NT2/D1 (cell line): Measurements from ENCODE around the gene RPAIN.

Experiments used
- DNase-seq: peaks from one replicate; pipeline ENCODE4 v3.0.0-alpha.2; 2011; ENCODE audit warnings: low read depth, low spot score
- H3K27me3 ChIP-seq: 2 replicates; pipeline ENCODE4 v1.6.0; 2011; ENCODE audit warnings: mild to moderate bottlenecking; ENCODE audit not compliant: insufficient read length, insufficient read depth
- H3K36me3 ChIP-seq: 2 replicates; pipeline ENCODE4 v1.6.1; 2011; ENCODE audit warnings: mild to moderate bottlenecking, low read length, mixed read lengths; ENCODE audit not compliant: insufficient read depth, insufficient read length
- H3K4me1 ChIP-seq: 2 replicates; pipeline ENCODE4 v1.5.1; 2011; ENCODE audit not compliant: insufficient read depth, insufficient read length
- H3K4me3 ChIP-seq: 2 replicates; pipeline ENCODE4 v1.5.1; 2011; ENCODE audit warnings: low read depth; ENCODE audit not compliant: insufficient read length
- H3K9ac ChIP-seq: 2 replicates; pipeline ENCODE4 v1.6.0; 2011; ENCODE audit warnings: low read depth; ENCODE audit not compliant: insufficient read length
- H3K9me3 ChIP-seq: 2 replicates; pipeline ENCODE4 v1.5.1; 2011; ENCODE audit warnings: mild to moderate bottlenecking, low read length; ENCODE audit not compliant: insufficient read depth
- SUZ12 ChIP-seq: IDR thresholded peaks from 2 replicates; pipeline ENCODE4 v1.6.1; 2011; ENCODE audit not compliant: insufficient read length, insufficient read depth; ENCODE audit errors: extremely low read depth
- YY1 ChIP-seq: IDR thresholded peaks from 2 replicates; pipeline ENCODE4 v1.6.1; 2011; ENCODE audit not compliant: insufficient read length, insufficient read depth
- ZNF274 ChIP-seq: IDR thresholded peaks from 2 replicates; pipeline ENCODE4 v1.6.1; 2011; ENCODE audit warnings: mild to moderate bottlenecking, low read depth, low read length

Gene RPAIN

GRCh38 chr17:5416901-5417300, 3.1 kb upstream of the RPAIN start:
- no peaks in the 10 kb centered on the region for H3K4me1 ChIP-seq
- TF ChIP-seq SUZ12 = no peak
- TF ChIP-seq YY1 = no peak
- no peak for TF ChIP-seq ZNF274
- H3K9me3 ChIP-seq = no peaks in the 10 kb centered on the region
- no peaks in the 10 kb centered on the region for H3K27me3 ChIP-seq
- DNase-seq = no peak
- H3K36me3 ChIP-seq = peaks cover 58% of the 10 kb centered on the region
- no peak overlapping the region for H3K9ac ChIP-seq
- H3K4me3 ChIP-seq = no peak overlapping the region

- Histone ChIP-seq H3K36me3 (peaks cover 59% of the 10 kb centered on the region), H3K4me1 (no peaks in the 10 kb centered on the region), H3K9me3 (no peaks in the 10 kb centered on the region), H3K27me3 (no peaks in the 10 kb centered on the region), H3K9ac (peak overlapping the region; percentile 92), H3K4me3 (peak overlapping the region; percentile 96)
- DNase-seq = peak; percentile 5
- TF ChIP-seq ZNF274 (no peak), SUZ12 (no peak), YY1 (no peak)
Measured at GRCh38 chr17:5418858-5419355, 1.1 kb upstream of the RPAIN start.

- H3K4me1 ChIP-seq = no peaks in the 10 kb centered on the region
- peak; percentile 93 for DNase-seq
- TF ChIP-seq ZNF274 (no peak), YY1 (peak; percentile 83)
- no peaks in the 10 kb centered on the region for H3K27me3 ChIP-seq
- H3K9ac ChIP-seq = peak within 1 kb of the TSS; percentile 93
- H3K4me3 ChIP-seq = peak within 1 kb of the TSS; percentile 96
- peaks cover 60% of the 10 kb centered on the region for H3K36me3 ChIP-seq
- no peaks in the 10 kb centered on the region for H3K9me3 ChIP-seq
Measured at GRCh38 chr17:5419356-5419958, 525 bp upstream of the RPAIN start, which contains the start of gene NUP88. Gene NUP88, minus strand, starts transcription at chr17:5419662. Its CDS starts 12 bp downstream, at chr17:5419650.

- no peak for DNase-seq
- Histone ChIP-seq H3K36me3 (peaks cover 59% of the 10 kb centered on the region), H3K9me3 (no peaks in the 10 kb centered on the region), H3K9ac (no peak overlapping the region), H3K27me3 (no peaks in the 10 kb centered on the region), H3K4me3 (no peak overlapping the region), H3K4me1 (no peaks in the 10 kb centered on the region)
- TF ChIP-seq YY1 (no peak), SUZ12 (no peak), ZNF274 (no peak)
Measured at GRCh38 chr17:5422505-5422904, 2.5 kb downstream of the RPAIN start.

- H3K36me3 ChIP-seq = peaks cover 79% of the 10 kb centered on the region
- H3K4me1 ChIP-seq = no peaks in the 10 kb centered on the region
- no peaks in the 10 kb centered on the region for H3K27me3 ChIP-seq
- no peak overlapping the region for H3K4me3 ChIP-seq
- DNase-seq = no peak
- H3K9ac ChIP-seq = no peak overlapping the region
- TF ChIP-seq YY1 (no peak), SUZ12 (no peak), ZNF274 (no peak)
- H3K9me3 ChIP-seq = no peaks in the 10 kb centered on the region
Measured at GRCh38 chr17:5424909-5425308, 4.9 kb downstream of the RPAIN start.

- no peak overlapping the region for H3K4me3 ChIP-seq
Measured at GRCh38 chr17:5425826-5426225, 5.8 kb downstream of the RPAIN start.

GRCh38 chr17:5429191-5429887, 9.4 kb downstream of the RPAIN start:
- H3K36me3 ChIP-seq = peaks cover 87% of the 10 kb centered on the region
- TF ChIP-seq ZNF274 (no peak), YY1 (no peak), SUZ12 (no peak)
- H3K9me3 ChIP-seq = no peaks in the 10 kb centered on the region
- H3K27me3 ChIP-seq = no peaks in the 10 kb centered on the region
- H3K9ac ChIP-seq = no peak overlapping the region
- H3K4me1 ChIP-seq = no peaks in the 10 kb centered on the region
- no peak overlapping the region for H3K4me3 ChIP-seq
- no peak for DNase-seq

More at GRCh38 chr17:5425826-5426225, 5.8 kb downstream of the RPAIN start:
- H3K27me3 ChIP-seq = no peaks in the 10 kb centered on the region
- TF ChIP-seq YY1 = no peak
- no peak for TF ChIP-seq SUZ12
- TF ChIP-seq ZNF274 = no peak
- H3K36me3 ChIP-seq = peaks cover 83% of the 10 kb centered on the region
- no peak overlapping the region for H3K9ac ChIP-seq
- no peaks in the 10 kb centered on the region for H3K9me3 ChIP-seq
- no peaks in the 10 kb centered on the region for H3K4me1 ChIP-seq
- DNase-seq = no peak
